Hepatocyte (in vitro differentiated cells): Measurements from ENCODE around the gene HS3ST3B1. TPM values are rescaled to one million over a fixed set of nuclear protein-coding genes. Genes with fewer than 3 reads are reported as not detected.

ENCODE experiments used
- DNase-seq: peaks from one replicate; pipeline ENCODE4 v3.0.0-alpha.2; 2016; ENCODE audit warnings: low spot score
- H2AFZ ChIP-seq: fragments of 200-600 bp; sonication (generic); 2 replicates; pipeline ENCODE4 v1.6.0; 2016; ENCODE audit warnings: antibody characterized with exemption, mild to moderate bottlenecking
- H3K27ac ChIP-seq: fragments of 200-600 bp; sonication (generic); 2 replicates; pipeline ENCODE4 v1.5.1; 2016; ENCODE audit warnings: mild to moderate bottlenecking
- H3K27me3 ChIP-seq: fragments of 200-600 bp; sonication (generic); 2 replicates; pipeline ENCODE4 v1.6.1; 2016
- H3K36me3 ChIP-seq: fragments of 200-600 bp; sonication (generic); replicated peaks from 2 replicates; pipeline ENCODE4 v1.5.1; 2016; ENCODE audit warnings: low read depth; ENCODE audit not compliant: insufficient read depth
- H3K4me1 ChIP-seq: fragments of 200-600 bp; sonication (generic); 2 replicates; pipeline ENCODE4 v1.5.1; 2016; ENCODE audit warnings: mild to moderate bottlenecking, moderate library complexity; ENCODE audit not compliant: insufficient read depth
- H3K4me2 ChIP-seq: fragments of 200-600 bp; sonication (generic); 2 replicates; pipeline ENCODE4 v1.6.0; 2016
- H3K4me3 ChIP-seq: fragments of 200-600 bp; sonication (generic); 2 replicates; pipeline ENCODE4 v1.5.1; 2016; ENCODE audit warnings: mild to moderate bottlenecking
- H3K79me2 ChIP-seq: fragments of 200-600 bp; sonication (generic); 2 replicates; pipeline ENCODE4 v1.6.0; 2017; ENCODE audit warnings: mild to moderate bottlenecking
- H3K9me2 ChIP-seq: fragments of 200-600 bp; sonication (generic); replicated peaks from 2 replicates; pipeline ENCODE4 v1.6.0; 2017; ENCODE audit warnings: mild to moderate bottlenecking; ENCODE audit not compliant: insufficient read depth
- H3K9me3 ChIP-seq: fragments of 200-600 bp; sonication (generic); 2 replicates; pipeline ENCODE4 v1.5.1; 2016; ENCODE audit warnings: low read depth, mild to moderate bottlenecking
- H4K20me1 ChIP-seq: fragments of 200-600 bp; sonication (generic); 2 replicates; pipeline ENCODE4 v1.6.0; 2016; ENCODE audit warnings: mild to moderate bottlenecking; ENCODE audit not compliant: insufficient read depth, poor library complexity, severe bottlenecking
- EZH2 ChIP-seq: fragments of 200-600 bp; sonication (generic); IDR thresholded peaks from 2 replicates; pipeline ENCODE4 v1.6.1; 2016; ENCODE audit warnings: antibody characterized with exemption, mild to moderate bottlenecking, borderline replicate concordance
- EZH2phosphoT487 ChIP-seq: fragments of 200-600 bp; sonication (generic); IDR thresholded peaks from one replicate; pipeline ENCODE4 v1.6.1; 2018; ENCODE audit warnings: antibody characterized with exemption, mild to moderate bottlenecking, low read depth, moderate library complexity; ENCODE audit not compliant: unreplicated experiment, severe bottlenecking
- WGBS: methylation state at CpG from one replicate; pipeline ENCODE4 v1.1.6; 2016; ENCODE audit warnings: low lambda C conversion rate; ENCODE audit errors: missing lambda C conversion rate; 5-methylcytosine and 5-hydroxymethylcytosine counted together
- polyA plus RNA-seq: library from polyadenylated mRNA; unstranded; fragments of >200 nt; fragmentation: Nextera tagmentation; extraction: Ambion mirVana; gene quantifications from 2 replicates; pipeline ENCODE4 v1.2.1, GENCODE V29; 2016
- total RNA-seq: library from RNA; depleted of rRNA; stranded (reverse); fragments of >200 nt; gene quantifications from 2 replicates; pipeline ENCODE4 v1.2.3, GENCODE V29; 2014
- TF ChIP-seq, protein P1 (sequence below): fragments of 200-600 bp; sonication (generic); IDR thresholded peaks from 2 replicates; pipeline ENCODE4 v1.5.1; 2016; ENCODE audit warnings: antibody characterized with exemption, mild to moderate bottlenecking; ENCODE audit not compliant: poor library complexity

Gene HS3ST3B1
- total and polyA plus RNA-seq, 2 experiments from 2014 or later = 3.7 to 5.8 TPM

DNA sequence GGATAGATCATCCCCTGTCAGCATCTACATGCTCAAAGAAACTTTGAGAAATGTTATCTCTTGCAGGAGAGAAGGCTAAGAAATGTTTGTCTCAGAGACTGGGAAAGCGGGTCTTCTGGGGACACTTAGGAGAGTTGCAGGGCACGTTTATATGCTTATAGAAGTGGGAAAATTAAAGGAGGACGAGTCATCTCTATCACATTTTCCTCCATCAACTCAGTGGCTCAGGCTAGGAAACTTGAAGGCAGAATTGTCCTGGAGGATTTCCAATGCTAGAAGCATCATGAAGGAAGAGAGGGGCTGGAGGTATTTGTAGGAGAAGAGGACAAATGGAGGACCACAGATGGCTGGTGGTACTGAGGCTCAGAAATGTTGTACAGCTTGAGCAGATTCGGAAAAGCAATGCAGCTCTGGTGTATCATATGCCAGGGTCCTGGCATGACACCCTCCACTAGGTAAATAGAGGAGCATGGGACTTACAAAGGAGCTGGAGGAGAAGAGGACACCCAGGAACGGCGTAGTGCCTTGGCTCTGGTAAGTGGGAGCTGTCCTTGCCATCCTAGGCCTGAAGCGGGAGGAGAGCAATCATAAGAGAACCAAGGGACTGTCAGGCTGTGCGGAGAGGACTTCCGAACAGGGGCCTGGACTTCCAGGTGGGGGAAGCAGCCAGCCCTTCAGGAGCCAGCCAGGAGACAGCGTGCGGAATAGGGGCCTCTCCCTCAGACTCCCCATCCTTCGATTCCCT, 4.5 kb upstream of the HS3ST3B1 start:
- H2AFZ ChIP-seq = no peak overlapping the region
- TF ChIP-seq EZH2phosphoT487 = no peak
- TF ChIP-seq EZH2 = no peak
- TF ChIP-seq, protein P1, sequence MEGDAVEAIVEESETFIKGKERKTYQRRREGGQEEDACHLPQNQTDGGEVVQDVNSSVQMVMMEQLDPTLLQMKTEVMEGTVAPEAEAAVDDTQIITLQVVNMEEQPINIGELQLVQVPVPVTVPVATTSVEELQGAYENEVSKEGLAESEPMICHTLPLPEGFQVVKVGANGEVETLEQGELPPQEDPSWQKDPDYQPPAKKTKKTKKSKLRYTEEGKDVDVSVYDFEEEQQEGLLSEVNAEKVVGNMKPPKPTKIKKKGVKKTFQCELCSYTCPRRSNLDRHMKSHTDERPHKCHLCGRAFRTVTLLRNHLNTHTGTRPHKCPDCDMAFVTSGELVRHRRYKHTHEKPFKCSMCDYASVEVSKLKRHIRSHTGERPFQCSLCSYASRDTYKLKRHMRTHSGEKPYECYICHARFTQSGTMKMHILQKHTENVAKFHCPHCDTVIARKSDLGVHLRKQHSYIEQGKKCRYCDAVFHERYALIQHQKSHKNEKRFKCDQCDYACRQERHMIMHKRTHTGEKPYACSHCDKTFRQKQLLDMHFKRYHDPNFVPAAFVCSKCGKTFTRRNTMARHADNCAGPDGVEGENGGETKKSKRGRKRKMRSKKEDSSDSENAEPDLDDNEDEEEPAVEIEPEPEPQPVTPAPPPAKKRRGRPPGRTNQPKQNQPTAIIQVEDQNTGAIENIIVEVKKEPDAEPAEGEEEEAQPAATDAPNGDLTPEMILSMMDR = no peak
- peak overlapping the region; percentile 81 for H3K4me2 ChIP-seq
- no peak for DNase-seq
- no peak overlapping the region for H3K4me3 ChIP-seq
- no peaks in the 10 kb centered on the region for H4K20me1 ChIP-seq
- H3K9me2 ChIP-seq = no peaks in the 10 kb centered on the region
- peaks cover 61% of the 10 kb centered on the region for H3K27me3 ChIP-seq
- WGBS = 74% methylated on average over 12 of the region's 12 CpGs
- no peaks in the 10 kb centered on the region for H3K9me3 ChIP-seq
- peaks cover 25% of the 10 kb centered on the region for H3K4me1 ChIP-seq
- H3K27ac ChIP-seq = no peak overlapping the region
- H3K79me2 ChIP-seq = no peaks in the 10 kb centered on the region
- H3K36me3 ChIP-seq = no peaks in the 10 kb centered on the region

DNA sequence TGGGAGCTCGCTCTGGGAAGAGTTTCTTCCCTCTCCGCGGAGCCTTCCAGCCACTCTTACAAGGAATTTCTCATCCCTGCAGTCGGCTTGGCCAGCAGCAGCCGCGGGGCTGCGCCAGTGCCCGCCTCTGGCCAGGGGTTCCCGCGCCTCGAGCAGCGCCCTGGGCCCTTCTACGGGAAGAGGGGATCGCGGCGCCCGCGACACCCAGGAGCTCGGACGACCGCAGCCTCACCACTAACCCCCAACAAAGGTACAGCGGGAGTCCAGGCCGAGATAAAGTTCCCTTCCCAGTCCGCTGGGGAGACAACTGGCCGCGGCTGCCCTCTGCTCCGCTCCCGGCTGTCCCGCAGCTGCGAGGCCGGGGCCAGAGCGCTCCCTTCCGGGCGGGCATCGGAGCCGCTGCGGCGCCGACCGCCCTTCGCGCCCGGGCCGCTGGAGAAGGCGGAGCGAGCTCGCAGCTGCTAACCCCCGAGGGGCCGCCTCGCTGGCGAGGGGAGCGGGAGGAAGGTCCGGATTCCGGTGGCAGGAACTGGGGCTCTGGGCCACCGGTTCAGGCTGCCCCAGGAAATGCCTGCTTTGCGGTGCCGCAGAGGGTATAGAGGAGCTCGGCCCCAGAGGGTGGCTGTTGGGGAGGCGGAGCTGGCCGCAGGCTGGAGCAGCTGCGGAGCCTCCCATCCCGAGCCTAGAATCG, 3.6 kb upstream of the HS3ST3B1 start:
- H3K4me3 ChIP-seq = no peak overlapping the region
- peak; percentile 80 for DNase-seq
- H2AFZ ChIP-seq = peak overlapping the region; percentile 50
- TF ChIP-seq EZH2 (no peak), EZH2phosphoT487 (peak; percentile 27)
- TF ChIP-seq, protein P1 = peak; percentile 60
- H3K9me2 ChIP-seq = no peaks in the 10 kb centered on the region
- H4K20me1 ChIP-seq = no peaks in the 10 kb centered on the region
- no peaks in the 10 kb centered on the region for H3K36me3 ChIP-seq
- WGBS = 2% methylated on average over 63 of the region's 63 CpGs
- no peak overlapping the region for H3K27ac ChIP-seq
- peaks cover 61% of the 10 kb centered on the region for H3K27me3 ChIP-seq
- peaks cover 25% of the 10 kb centered on the region for H3K4me1 ChIP-seq
- H3K4me2 ChIP-seq = peak overlapping the region; percentile 81
- H3K9me3 ChIP-seq = no peaks in the 10 kb centered on the region
- no peaks in the 10 kb centered on the region for H3K79me2 ChIP-seq

DNA sequence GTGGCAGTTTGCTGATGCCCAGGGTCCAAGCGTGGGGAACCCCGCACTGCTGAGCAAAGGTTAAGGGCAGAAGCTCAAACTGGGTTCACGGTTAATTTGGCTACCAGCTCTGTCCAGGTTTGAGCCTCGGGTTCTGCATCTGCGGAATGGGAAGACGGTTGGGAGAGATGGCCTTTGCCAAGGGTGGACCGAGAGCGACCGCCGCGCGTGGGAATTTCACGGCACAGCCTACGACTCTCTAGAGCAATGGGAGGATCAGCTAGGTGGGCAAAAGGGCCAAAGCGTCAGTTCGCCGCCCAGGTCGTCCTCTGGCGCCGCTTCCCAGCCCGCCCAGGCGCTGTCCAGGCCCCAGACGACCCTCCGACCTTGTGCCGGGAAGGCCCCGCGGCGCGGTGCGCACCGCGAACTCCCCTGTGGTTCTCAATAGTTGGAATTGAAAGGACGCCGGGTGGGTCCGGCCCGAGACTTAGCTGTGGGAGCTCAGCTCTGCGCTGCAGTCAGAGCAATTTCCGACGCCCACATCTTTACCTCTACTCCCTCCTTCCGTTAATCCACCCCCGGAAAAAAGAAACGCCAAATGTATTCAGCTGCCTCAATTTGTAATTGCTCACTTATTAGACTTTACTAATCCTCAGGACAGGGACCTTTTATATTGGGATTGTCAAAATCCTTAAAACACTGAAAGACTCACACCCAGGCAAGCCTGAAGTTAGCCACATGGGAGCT, 2.5 kb upstream of the HS3ST3B1 start:
- Histone ChIP-seq H3K4me2 (peak overlapping the region; percentile 81), H3K4me1 (peaks cover 31% of the 10 kb centered on the region), H3K27me3 (peaks cover 66% of the 10 kb centered on the region), H3K9me2 (no peaks in the 10 kb centered on the region), H3K27ac (no peak overlapping the region), H3K4me3 (no peak overlapping the region), H3K9me3 (no peaks in the 10 kb centered on the region), H3K36me3 (no peaks in the 10 kb centered on the region), H3K79me2 (peaks cover 6% of the 10 kb centered on the region), H4K20me1 (no peaks in the 10 kb centered on the region), H2AFZ (no peak overlapping the region)
- TF ChIP-seq, protein P1 = no peak
- TF ChIP-seq EZH2 = no peak
- no peak for TF ChIP-seq EZH2phosphoT487
- WGBS = 8% methylated on average over 41 of the region's 42 CpGs
- no peak for DNase-seq
